ENCODE measurements around the gene PSMA8. TPM values are rescaled to one million over a fixed set of nuclear protein-coding genes. Genes with fewer than 3 reads are reported as not detected.

The PSMA8 gene
- total and polyA plus RNA-seq, 2 of the 13 experiments (the other 11 are each of a cell fraction or from before 2014, with no cell fraction given), result not detected

DNA sequence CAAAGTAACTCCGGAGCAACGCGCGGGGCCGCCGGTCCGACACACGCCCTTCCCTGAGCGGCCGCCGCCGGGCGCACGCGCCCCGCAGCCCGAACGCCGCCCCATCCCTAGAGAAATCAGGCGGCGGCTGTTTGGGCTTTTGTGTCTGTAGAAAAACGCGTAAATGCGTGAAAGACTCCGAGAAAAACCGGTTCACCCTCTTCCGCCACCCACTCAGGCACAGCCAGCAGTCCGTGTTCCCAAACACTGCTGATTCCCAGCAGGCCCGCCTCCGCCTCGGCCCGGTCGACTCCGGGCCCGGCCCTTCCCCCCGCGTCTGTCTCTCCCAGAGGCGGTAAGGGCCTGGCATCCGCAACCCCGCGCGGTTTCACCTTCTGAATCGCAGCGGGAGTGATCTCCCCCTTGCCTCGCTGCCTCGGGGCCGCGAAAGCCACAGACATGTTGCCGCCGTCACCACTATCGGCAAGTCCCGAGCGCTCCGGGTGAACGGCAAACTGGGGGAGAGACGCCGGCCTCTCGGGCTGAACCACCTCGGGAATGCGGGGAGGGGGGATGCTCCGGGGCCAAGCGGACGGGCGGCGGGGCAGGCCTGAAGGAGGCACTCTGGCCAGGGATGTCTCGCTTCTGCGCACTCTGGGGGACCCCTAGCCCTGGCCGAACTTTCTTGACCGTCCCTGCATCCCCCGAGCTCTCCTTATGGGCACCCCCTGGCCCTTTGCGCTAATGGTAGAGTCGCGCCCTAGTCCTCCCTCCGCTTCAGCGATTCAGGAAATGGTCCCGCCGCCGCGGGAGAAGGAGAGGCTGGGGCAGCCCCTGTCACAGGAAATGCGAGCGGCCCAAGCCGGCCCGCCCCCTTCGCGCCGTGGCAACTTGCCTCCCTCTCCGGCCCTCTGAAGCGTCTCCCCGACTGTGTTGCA lies 43.3 kb upstream of the PSMA8 start, which contains the start of gene SS18 (continued):
- no peak for TF ChIP-seq PLSCR1 (CRISPR knock-in tag; IDR thresholded peaks at IDR 0.05; ENCODE audit: borderline replicate concordance)
- TF ChIP-seq ZGPAT (CRISPR knock-in tag; IDR thresholded peaks at IDR 0.05), result peak; percentile 69; the same call in 1 of the 2 replicates
- no peak for TF ChIP-seq TOPORS (CRISPR knock-in tag; IDR thresholded peaks at IDR 0.05)
- peak; percentile 94 for TF ChIP-seq ZFY (CRISPR knock-in tag; IDR thresholded peaks at IDR 0.05)
- no peak for TF ChIP-seq ZNF121 (CRISPR knock-in tag; IDR thresholded peaks at IDR 0.05)
- TF ChIP-seq ZNF883 (CRISPR knock-in tag; IDR thresholded peaks at IDR 0.05; ENCODE audit: not compliant biosample characterization), result no peak
- 0 out of 2 replicates have a peak, but pooled peaks have one; percentile 38 for TF ChIP-seq KLF15 (CRISPR knock-in tag; IDR thresholded peaks at IDR 0.05; ENCODE audit: borderline replicate concordance)
- no peak for TF ChIP-seq STAG1 (CRISPR knock-in tag; IDR thresholded peaks at IDR 0.05)
- no peak for TF ChIP-seq IKZF1 (IDR thresholded peaks at IDR 0.05)
- peak; percentile 93 for TF ChIP-seq RBFOX2 (IDR thresholded peaks at IDR 0.05; ENCODE audit: low read depth, low read length)
- no peak for TF ChIP-seq ZFP62 (CRISPR knock-in tag; IDR thresholded peaks at IDR 0.05)
- no peak for TF ChIP-seq NCOA1 (CRISPR knock-in tag; IDR thresholded peaks at IDR 0.05)
- no peak for TF ChIP-seq HNRNPUL1 (IDR thresholded peaks at IDR 0.05; ENCODE audit: low read depth, low read length)
- no peak for TF ChIP-seq ZNF530 (CRISPR knock-in tag; IDR thresholded peaks at IDR 0.05; ENCODE audit: low read depth)
- TF ChIP-seq ZMYM4 (CRISPR knock-in tag; IDR thresholded peaks at IDR 0.05), result peak; percentile 71; the same call in 1 of the 2 replicates
- 0 out of 2 replicates have a peak, but pooled peaks have one; percentile 76 for TF ChIP-seq HOXA9 (CRISPR knock-in tag; IDR thresholded peaks at IDR 0.05; ENCODE audit: borderline replicate concordance)
- peak; percentile 72; the same call in 1 of the 2 replicates for TF ChIP-seq SALL2 (CRISPR knock-in tag; IDR thresholded peaks at IDR 0.05)
- TF ChIP-seq GATAD1 (CRISPR knock-in tag; IDR thresholded peaks at IDR 0.05), result peak; percentile 49
- no peak for TF ChIP-seq GPN1 (CRISPR knock-in tag; IDR thresholded peaks at IDR 0.05; ENCODE audit: borderline replicate concordance)
- no peak for TF ChIP-seq CBX2 (IDR thresholded peaks at IDR 0.05; ENCODE audit: low read depth, low read length)
- TF ChIP-seq CBX2 (CRISPR knock-in tag; IDR thresholded peaks at IDR 0.05; ENCODE audit: low read depth), result no peak
- no peak for TF ChIP-seq RFXAP (CRISPR knock-in tag; IDR thresholded peaks at IDR 0.05; ENCODE audit: borderline replicate concordance)
- no peak for TF ChIP-seq MED13 (CRISPR knock-in tag; IDR thresholded peaks at IDR 0.05)
- TF ChIP-seq IRF2 (CRISPR knock-in tag; IDR thresholded peaks at IDR 0.05), result no peak
- TF ChIP-seq PCBP2 (optimal IDR thresholded peaks at IDR 0.05; ENCODE audit: low read depth, low read length, poor library complexity, severe bottlenecking), result no peak
- TF ChIP-seq ZNF253 (CRISPR knock-in tag; IDR thresholded peaks at IDR 0.05; ENCODE audit: borderline replicate concordance), result no peak
- TF ChIP-seq RAD51 (IDR thresholded peaks at IDR 0.05; ENCODE audit: borderline replicate concordance), result no peak
- no peak for TF ChIP-seq NPAS2 (CRISPR knock-in tag; IDR thresholded peaks at IDR 0.05; ENCODE audit: borderline replicate concordance)
- TF ChIP-seq SRSF9 (IDR thresholded peaks at IDR 0.05; ENCODE audit: borderline replicate concordance, insufficient read depth, low read depth, low read length, poor library complexity, severe bottlenecking), result no peak
- TF ChIP-seq TRIM24 (CRISPR knock-in tag; IDR thresholded peaks at IDR 0.05), result no peak

Measured in HepG2 (cell line).